OCI-M2 (cell line): ENCODE results near the gene PYY.
"Not testable (repeated sequence)": the region's sequence is repeated elsewhere in the genome, so short reads cannot be mapped to it uniquely, and the experiment has no call there.

Experiments
- DNase-seq: peaks from one replicate; lab custom pipeline; 2025; ENCODE audit not compliant: unreplicated experiment; lab: John Stamatoyannopoulos, UW

The PYY gene

DNA sequence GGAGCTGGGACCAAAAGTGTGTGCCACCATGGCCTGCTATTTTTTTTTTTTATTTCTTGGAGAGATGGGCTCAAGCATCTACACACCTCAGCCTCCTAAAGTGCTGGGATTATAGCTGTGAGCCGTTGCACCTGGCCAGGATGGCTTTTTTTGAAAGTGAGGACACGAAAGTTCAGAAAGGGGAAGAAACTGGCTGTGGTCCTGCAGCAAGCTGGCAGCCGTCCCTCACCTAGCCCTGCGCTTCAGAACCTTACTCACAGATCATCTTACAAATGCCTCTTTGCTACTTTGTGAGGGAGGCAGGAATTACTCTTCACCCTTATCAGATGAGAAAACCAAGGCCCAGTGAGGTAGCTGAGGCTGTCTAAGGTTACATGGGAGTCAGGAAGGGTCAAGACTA is 7.0 kb downstream of the PYY start:
- no peak for DNase-seq

GRCh38 chr17:43945074-43945829 is 8.5 kb downstream of the PYY start:
- DNase-seq: no peak

GRCh38 chr17:43942051-43942685 is 11.6 kb downstream of the PYY start, which contains the start of gene PPY:
PPY (minus strand) TSS chr17:43942476; CDS start chr17:43941654, 822 bp downstream.
- DNase-seq: no peak

DNA sequence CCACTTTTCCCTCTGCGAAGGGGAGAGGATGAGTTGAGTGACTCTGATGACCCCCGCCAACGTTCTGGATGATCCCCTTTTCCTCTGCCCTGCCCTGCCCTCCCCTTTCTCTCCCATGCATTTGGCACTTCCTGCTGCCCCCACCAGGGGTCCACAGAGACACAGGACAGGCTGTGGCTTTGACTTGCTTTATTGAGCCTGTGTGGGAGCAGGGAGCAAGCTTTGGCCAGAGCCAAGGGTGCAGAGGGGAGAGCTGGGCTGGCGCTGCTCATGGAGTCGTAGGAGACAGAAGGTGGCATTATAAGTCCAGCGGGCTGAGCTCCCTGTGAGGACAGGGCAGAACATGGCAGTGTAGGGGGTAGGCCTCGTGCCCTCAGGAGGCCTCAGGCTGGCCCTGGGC is 13.1 kb downstream of the PYY start:
- DNase-seq: peak; percentile 5

- no peak for DNase-seq
Observed at GRCh38 chr17:43939886-43940285, 13.9 kb downstream of the PYY start.

DNA sequence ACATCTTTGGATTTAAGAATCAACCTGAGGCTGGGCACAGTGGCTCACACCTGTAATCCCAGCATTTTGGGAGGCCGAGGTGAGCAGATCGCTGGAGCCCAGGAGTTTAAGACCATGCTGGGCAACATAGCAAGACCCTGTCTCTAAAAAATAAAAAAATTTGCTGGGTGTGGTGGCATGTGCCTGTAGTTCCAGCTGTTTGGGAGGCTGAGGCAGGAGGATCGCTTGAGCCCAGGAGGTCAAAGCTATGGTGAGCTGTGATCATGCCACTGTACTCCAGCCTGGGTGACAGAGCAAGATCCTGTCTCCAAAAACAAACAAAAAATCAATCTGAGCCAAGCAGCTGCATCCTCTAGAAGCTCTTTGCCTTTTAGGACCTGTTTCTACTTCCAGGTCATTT is 14.3 kb downstream of the PYY start:
- DNase-seq: not testable (repeated sequence)

GRCh38 chr17:43938838-43939182 is 14.9 kb downstream of the PYY start:
- DNase-seq: no peak

- DNase-seq: no peak
Observed at GRCh38 chr17:43936434-43936833, 17.3 kb downstream of the PYY start.

DNA sequence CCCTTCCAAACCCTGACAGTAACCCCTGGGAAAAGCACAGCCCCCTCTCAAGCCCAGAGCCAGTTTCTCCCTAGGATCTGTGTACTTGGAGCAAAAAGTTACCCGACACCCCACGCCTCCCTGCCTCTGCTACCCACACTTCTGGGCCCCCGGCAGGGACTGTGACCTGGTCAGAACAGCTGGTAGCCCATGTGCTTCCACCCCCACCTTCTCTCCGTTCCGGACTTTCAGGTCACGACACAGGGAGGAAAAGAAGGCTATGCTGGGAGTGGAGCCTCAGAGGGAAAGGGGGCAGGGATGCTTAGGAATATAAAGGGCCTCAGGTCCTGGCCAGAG is 17.8 kb downstream of the PYY start:
- no peak for DNase-seq

- DNase-seq: no peak
Observed at GRCh38 chr17:43935204-43935925, 18.4 kb downstream of the PYY start.

GRCh38 chr17:43932923-43933322 is 20.8 kb downstream of the PYY start:
- DNase-seq: no peak

- DNase-seq: no peak
Observed at GRCh38 chr17:43932357-43932756, 21.4 kb downstream of the PYY start.

DNA sequence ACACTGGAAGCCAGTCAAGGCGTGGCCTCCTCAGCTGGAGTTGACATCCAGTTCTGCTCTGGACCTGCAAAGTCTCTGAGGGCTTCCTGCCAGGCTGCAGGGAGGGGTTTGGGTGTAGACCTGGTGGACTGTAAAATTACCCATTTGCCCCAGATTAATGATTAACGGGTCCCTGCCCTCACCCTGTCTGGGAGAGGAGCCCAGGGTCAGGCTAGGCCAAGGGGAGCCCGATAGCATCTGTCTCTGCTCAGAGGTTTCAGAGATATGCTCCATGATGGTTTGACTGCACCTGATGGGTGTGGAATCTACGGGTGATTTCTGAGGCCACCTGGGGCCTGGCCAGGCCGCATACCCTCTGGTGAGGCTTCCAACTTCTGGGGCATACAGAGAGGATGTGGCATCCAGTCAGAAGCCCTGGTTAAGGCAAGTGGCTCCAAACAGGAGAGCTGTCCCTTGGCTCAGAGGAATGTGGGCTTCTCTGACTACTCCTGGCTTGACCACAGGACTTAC is 22.6 kb downstream of the PYY start:
- no peak for DNase-seq

DNA sequence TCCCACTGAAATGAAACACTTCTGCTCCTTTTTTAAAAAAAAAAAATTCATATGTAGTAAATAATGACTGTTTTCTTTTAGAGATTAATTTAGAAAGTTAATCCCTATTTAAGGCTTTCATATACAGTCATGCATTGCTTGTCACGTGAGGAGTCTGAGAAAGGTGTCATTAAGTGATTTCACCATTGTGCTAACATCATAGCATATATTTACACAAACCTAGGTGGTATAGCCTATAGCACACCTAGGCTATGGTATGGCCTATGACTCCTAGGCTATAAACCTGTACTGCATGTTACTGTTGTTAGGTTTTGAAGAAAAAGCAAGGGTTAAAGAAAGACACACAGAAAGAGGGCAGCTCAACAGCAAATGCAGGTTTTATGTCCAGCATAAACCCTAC is 25.1 kb downstream of the PYY start:
- no peak for DNase-seq

DNA sequence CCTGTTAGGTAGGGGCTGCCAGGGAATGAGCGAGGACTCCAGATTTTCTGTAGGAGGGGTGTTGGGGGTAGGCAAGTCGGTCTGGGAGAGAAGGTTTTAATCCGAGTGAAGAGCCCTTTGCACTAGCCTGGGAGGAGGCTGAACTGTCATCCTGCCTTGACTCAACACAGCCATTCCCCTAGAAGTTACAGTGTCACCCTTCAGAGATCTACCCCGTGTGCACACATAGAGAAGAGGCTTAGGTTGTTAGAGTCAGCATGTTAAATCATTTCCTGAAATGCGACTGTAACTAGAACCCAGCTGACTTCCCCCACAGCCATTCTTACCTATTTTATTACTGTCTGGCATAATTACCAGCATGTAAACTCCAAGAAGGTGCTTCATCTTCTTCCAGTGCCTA is 25.8 kb downstream of the PYY start:
- DNase-seq: not testable (repeated sequence)

GRCh38 chr17:43927060-43927864 is 26.5 kb downstream of the PYY start:
- no peak for DNase-seq

- DNase-seq: no peak
Observed at GRCh38 chr17:43924558-43924957, 29.2 kb downstream of the PYY start.

GRCh38 chr17:43920500-43921095 is 33.1 kb downstream of the PYY start:
- no peak for DNase-seq

GRCh38 chr17:43918026-43918389 is 35.7 kb downstream of the PYY start:
- DNase-seq: no peak

DNA sequence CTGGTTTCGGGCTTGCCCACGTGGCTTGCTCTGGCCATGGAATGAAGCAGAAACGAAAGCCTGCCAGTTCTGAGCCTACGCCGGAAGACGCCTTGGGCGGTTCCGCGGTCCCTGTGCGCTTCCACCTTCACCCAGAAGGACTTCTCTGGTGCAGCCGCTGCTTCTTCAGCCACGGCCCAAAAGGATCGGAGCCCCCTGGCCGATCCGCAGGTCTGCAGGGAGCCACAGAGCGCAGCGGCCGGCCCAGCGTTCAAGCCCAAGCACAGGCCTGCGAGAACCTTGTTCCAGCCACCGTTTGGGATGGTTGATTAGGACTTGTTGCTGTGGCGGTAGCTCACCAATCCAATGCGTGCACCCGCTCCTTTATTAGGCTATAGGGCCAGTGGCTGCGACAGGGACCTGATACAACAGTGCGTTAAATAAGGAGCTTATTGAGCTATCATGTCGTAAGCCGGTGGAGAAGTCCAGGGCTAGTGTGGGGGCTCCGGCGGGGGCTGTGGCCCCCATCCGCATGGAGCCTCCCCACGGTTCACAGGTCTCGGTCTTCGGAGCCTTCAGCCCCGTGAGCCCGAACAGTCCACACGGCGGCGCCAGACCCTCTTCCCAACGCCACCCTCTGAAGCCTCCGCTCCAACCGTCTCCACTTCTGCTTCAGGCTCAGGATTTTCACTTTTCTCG is 36.3 kb downstream of the PYY start:
- DNase-seq: no peak

- no peak for DNase-seq
Observed at GRCh38 chr17:43917016-43917347, 36.8 kb downstream of the PYY start.
